ENCODE data around the gene BMPER. TPM values are rescaled to one million over a fixed set of nuclear protein-coding genes. Genes with fewer than 3 reads are reported as not detected.

BMPER gene
- total and polyA plus RNA-seq, 2 of the 8 experiments (the other 6 are each of a cell fraction or from before 2014, with no cell fraction given): 0.33 to 0.69 TPM

- no peak overlapping the region for H3K27ac ChIP-seq (ENCODE audit: low read depth, low read length)
- H3K79me2 ChIP-seq (ENCODE audit: control insufficient read depth in 1 of 2, insufficient read depth in 2 of 2, low read length in 2 of 2): no peaks in the 10 kb centered on the region
- no peak overlapping the region for H3K4ac ChIP-seq (replicated peaks; ENCODE audit: insufficient read length, low read depth, low read length)
- no peak overlapping the region for H2BK120ac ChIP-seq (replicated peaks; ENCODE audit: low read depth, low read length)
- no peaks in the 10 kb centered on the region for H3K27me3 ChIP-seq (replicated peaks in 1 of 4; ENCODE audit: control insufficient read depth in 3 of 4, extremely low read depth in 1 of 4, insufficient read depth in 3 of 4, low read length in 3 of 4)
- H2BK20ac ChIP-seq (ENCODE audit: low read length): no peak overlapping the region
- no peak overlapping the region for H2BK12ac ChIP-seq (ENCODE audit: low read depth, low read length)
- H2AK5ac ChIP-seq (ENCODE audit: low read depth, low read length): no peak overlapping the region
- no peaks in the 10 kb centered on the region for H3K9me3 ChIP-seq (ENCODE audit: insufficient read depth in 2 of 2, low read depth in 1 of 2, low read length in 1 of 2)
- FAIRE-seq: no peak
- no peaks in the 10 kb centered on the region for H3K36me3 ChIP-seq (ENCODE audit: control insufficient read depth in 2 of 4, insufficient read depth in 4 of 4, low read length in 3 of 4)
- no peak overlapping the region for H2BK5ac ChIP-seq (ENCODE audit: low read depth, low read length)
- no peak overlapping the region for H2AFZ ChIP-seq (ENCODE audit: low read length)
- no peak overlapping the region for H3K18ac ChIP-seq (ENCODE audit: extremely low read depth, low read length)
- H3K56ac ChIP-seq (replicated peaks; ENCODE audit: insufficient read length, low read depth, low read length): no peak overlapping the region
- no peak for TF ChIP-seq YY1 (IDR thresholded peaks at IDR 0.05; ENCODE audit: low read depth, low read length)
- no peak for TF ChIP-seq TAF7 (optimal IDR thresholded peaks at IDR 0.05; ENCODE audit: borderline replicate concordance, low read depth, low read length)
- no peak for TF ChIP-seq JUN (IDR thresholded peaks at IDR 0.05; ENCODE audit: low read depth, low read length)
- TF ChIP-seq SAP30 (IDR thresholded peaks at IDR 0.05; ENCODE audit: insufficient read depth, insufficient replicate concordance, low read length): no peak
- no peak for TF ChIP-seq POLR2A (IDR thresholded peaks at IDR 0.05; ENCODE audit: control extremely low read depth in 1 of 2, low read depth in 2 of 2, low read length in 2 of 2)
- TF ChIP-seq, protein P1, sequence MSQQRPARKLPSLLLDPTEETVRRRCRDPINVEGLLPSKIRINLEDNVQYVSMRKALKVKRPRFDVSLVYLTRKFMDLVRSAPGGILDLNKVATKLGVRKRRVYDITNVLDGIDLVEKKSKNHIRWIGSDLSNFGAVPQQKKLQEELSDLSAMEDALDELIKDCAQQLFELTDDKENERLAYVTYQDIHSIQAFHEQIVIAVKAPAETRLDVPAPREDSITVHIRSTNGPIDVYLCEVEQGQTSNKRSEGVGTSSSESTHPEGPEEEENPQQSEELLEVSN (IDR thresholded peaks at IDR 0.05): no peak
- TF ChIP-seq SP2 (IDR thresholded peaks at IDR 0.05; ENCODE audit: low read length): no peak
- TF ChIP-seq EZH2 (IDR thresholded peaks at IDR 0.05; ENCODE audit: low read depth, low read length, severe bottlenecking): no peak
- no peak for TF ChIP-seq PHF8 (conservative IDR thresholded peaks at IDR 0.05; ENCODE audit: low read depth, low read length)
- no peak for TF ChIP-seq TCF12 (IDR thresholded peaks at IDR 0.05; ENCODE audit: low read depth, low read length)
- TF ChIP-seq CTBP2 (IDR thresholded peaks at IDR 0.05; ENCODE audit: borderline replicate concordance, insufficient read depth, insufficient read length, low read length): no peak
- no peaks in the 10 kb centered on the region for H3K4me1 ChIP-seq (replicated peaks in 1 of 4; ENCODE audit: control insufficient read depth in 3 of 4, insufficient read depth in 4 of 4, low read length in 3 of 4)
- DNase-seq (ENCODE audit: low read depth in 1 of 2, low spot score in 2 of 2): no peak
- 95% methylated on average over 6 of the region's 6 CpGs; no CpG with 5 or more reads in 1 of the 2 experiments for WGBS, 2 experiments (ENCODE audit: extremely low coverage in 1 of 2, insufficient coverage in 1 of 2, insufficient read length in 1 of 2, insufficient replicate concordance in 2 of 2, low coverage in 1 of 2, low lambda C conversion rate in 2 of 2, missing lambda C conversion rate in 1 of 2)
- no peak overlapping the region for H3K4me3 ChIP-seq (ENCODE audit: extremely low read depth in 1 of 4, insufficient read depth in 2 of 4, low read depth in 3 of 4, low read length in 4 of 4)
- H3K14ac ChIP-seq (ENCODE audit: insufficient read length): no peak overlapping the region
- H4K20me1 ChIP-seq (replicated peaks in 1 of 2; ENCODE audit: control insufficient read depth in 1 of 2, insufficient read depth in 2 of 2, low read length in 2 of 2): no peaks in the 10 kb centered on the region
- no peak overlapping the region for H3K9ac ChIP-seq (replicated peaks in 1 of 4; ENCODE audit: extremely low read depth in 1 of 4, low read depth in 3 of 4, low read length in 3 of 4)
- ChIA-PET POLR2A (ENCODE audit: partially characterized antibody) (interaction anchor here (1.2 kb wide), 1 partner anchor 14 kb away, joined by 3 read pairs; no protein-coding TSS in a partner anchor), CTCF (ENCODE audit: partially characterized antibody) (interaction anchor here (1.3 to 1.7 kb wide), 4 partner anchors 14 to 104 kb away, joined by 3 to 5 read pairs (median 4); no protein-coding TSS in a partner anchor)
- no peak overlapping the region for H4K5ac ChIP-seq (ENCODE audit: insufficient read length, low read depth, low read length)
- no peaks in the 10 kb centered on the region for H3K23me2 ChIP-seq (ENCODE audit: low read depth, low read length)
- H4K8ac ChIP-seq (ENCODE audit: extremely low read depth, insufficient read depth, low read length): no peak overlapping the region
- no peak overlapping the region for H2BK15ac ChIP-seq (ENCODE audit: low read length)
- no peak overlapping the region for H3K4me2 ChIP-seq (ENCODE audit: insufficient read depth in 1 of 2, low read depth in 2 of 2, low read length in 2 of 2)
- H3K79me1 ChIP-seq (ENCODE audit: low read depth, low read length): no peaks in the 10 kb centered on the region
- H3K23ac ChIP-seq (ENCODE audit: insufficient read length): no peak overlapping the region
- no peak overlapping the region for H4K91ac ChIP-seq (replicated peaks; ENCODE audit: insufficient read length, low read length)
These were observed 286.6 kb downstream of the BMPER start for GRCh38 chr7:34191771-34192479.

Data from H1 (cell line).